GM12864 (cell line): ENCODE measurements around the gene IBA57.

Experiments used
- DNase-seq: peaks from one replicate; pipeline ENCODE4 v3.0.0-alpha.2; 2011; ENCODE audit warnings: low read depth
- H3K4me3 ChIP-seq: 2 replicates; pipeline ENCODE4 v1.5.1; 2011; ENCODE audit warnings: mild to moderate bottlenecking, low read depth, low read length, control low read depth
- TF ChIP-seq, protein P1 (sequence below): IDR thresholded peaks from 2 replicates; pipeline ENCODE4 v1.5.1; 2011; ENCODE audit warnings: low read depth, mild to moderate bottlenecking, moderate library complexity, low read length, control low read depth, inconsistent platforms; ENCODE audit errors: missing control alignments

The IBA57 gene

DNA sequence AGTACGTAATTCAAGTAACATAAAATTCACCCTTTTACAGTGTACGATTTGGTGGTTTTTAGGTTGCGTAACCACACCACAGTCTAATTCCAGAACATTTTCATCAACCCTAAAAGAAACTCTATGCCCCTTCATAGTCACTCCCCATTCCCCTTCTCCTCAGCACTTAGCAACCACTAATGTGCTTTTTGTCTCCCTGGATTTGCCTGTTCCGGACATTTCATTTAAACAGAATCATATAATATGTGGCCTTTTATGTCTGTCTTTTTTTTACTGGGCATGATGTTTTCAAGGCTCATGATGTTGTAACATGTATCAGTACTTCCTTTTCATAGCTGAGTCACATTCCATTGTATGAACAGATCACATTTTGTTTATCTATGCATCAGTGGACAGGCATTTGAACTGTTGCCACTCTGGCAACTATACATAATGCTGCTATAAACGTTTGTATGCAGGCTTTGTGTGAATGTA, 63.0 kb downstream of the IBA57 start:
- no peak for DNase-seq
- H3K4me3 ChIP-seq: no peak overlapping the region
- TF ChIP-seq, protein P1, sequence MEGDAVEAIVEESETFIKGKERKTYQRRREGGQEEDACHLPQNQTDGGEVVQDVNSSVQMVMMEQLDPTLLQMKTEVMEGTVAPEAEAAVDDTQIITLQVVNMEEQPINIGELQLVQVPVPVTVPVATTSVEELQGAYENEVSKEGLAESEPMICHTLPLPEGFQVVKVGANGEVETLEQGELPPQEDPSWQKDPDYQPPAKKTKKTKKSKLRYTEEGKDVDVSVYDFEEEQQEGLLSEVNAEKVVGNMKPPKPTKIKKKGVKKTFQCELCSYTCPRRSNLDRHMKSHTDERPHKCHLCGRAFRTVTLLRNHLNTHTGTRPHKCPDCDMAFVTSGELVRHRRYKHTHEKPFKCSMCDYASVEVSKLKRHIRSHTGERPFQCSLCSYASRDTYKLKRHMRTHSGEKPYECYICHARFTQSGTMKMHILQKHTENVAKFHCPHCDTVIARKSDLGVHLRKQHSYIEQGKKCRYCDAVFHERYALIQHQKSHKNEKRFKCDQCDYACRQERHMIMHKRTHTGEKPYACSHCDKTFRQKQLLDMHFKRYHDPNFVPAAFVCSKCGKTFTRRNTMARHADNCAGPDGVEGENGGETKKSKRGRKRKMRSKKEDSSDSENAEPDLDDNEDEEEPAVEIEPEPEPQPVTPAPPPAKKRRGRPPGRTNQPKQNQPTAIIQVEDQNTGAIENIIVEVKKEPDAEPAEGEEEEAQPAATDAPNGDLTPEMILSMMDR: no peak

DNA sequence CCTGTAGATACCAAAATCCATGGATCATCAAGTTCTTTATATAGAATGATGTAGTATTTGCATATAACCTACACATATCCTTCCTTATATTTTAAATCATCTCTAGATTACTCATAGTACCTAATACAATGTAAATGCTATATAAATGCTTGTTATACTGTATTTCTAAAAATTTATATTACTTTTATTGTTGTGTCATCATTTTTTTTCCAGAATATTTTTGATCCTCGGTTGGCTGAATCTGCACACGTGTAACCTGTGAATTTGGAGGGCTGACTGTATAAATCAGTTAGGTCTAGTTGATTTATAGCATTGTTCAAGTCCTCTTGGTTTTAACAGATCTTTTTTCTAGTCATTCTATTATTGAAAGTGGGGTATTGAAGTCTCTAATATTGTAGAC, 65.6 kb downstream of the IBA57 start:
- DNase-seq: no peak
- TF ChIP-seq, protein P1: no peak
- H3K4me3 ChIP-seq: no peak overlapping the region
